Ishikawa (cell line): ENCODE data around the gene HEATR1.

Source experiments
- CEBPB ChIP-seq: IDR thresholded peaks from 2 replicates; pipeline ENCODE4 v1.6.1; 2012
- CREB1 ChIP-seq: IDR thresholded peaks from 2 replicates; pipeline ENCODE4 v1.6.1; 2012; ENCODE audit warnings: low read depth
- EGR1 ChIP-seq: IDR thresholded peaks from 2 replicates; pipeline ENCODE4 v1.6.1; 2012
- EP300 ChIP-seq: IDR thresholded peaks from 2 replicates; pipeline ENCODE4 v1.6.1; 2012; ENCODE audit warnings: borderline replicate concordance
- FOXM1 ChIP-seq: IDR thresholded peaks from 2 replicates; pipeline ENCODE4 v1.6.1; 2012; ENCODE audit warnings: low read depth, borderline replicate concordance
- MAX ChIP-seq: IDR thresholded peaks from 2 replicates; pipeline ENCODE4 v1.6.1; 2012
- NFIC ChIP-seq: IDR thresholded peaks from 2 replicates; pipeline ENCODE4 v1.6.1; 2012
- RAD21 ChIP-seq: IDR thresholded peaks from 2 replicates; pipeline ENCODE4 v1.6.1; 2012; ENCODE audit warnings: low read depth
- REST ChIP-seq: IDR thresholded peaks from 2 replicates; pipeline ENCODE4 v1.6.1; 2012; ENCODE audit warnings: low read depth, mild to moderate bottlenecking
- TAF1 ChIP-seq: IDR thresholded peaks from 2 replicates; pipeline ENCODE4 v1.6.1; 2012; ENCODE audit warnings: low read depth, mild to moderate bottlenecking
- TCF12 ChIP-seq: IDR thresholded peaks from 2 replicates; pipeline ENCODE4 v1.6.1; 2012; ENCODE audit warnings: low read depth
- USF1 ChIP-seq: IDR thresholded peaks from 2 replicates; pipeline ENCODE4 v1.6.1; 2012
- YY1 ChIP-seq: IDR thresholded peaks from 2 replicates; pipeline ENCODE4 v1.6.1; 2012; ENCODE audit warnings: low read depth
- ZBTB7A ChIP-seq: IDR thresholded peaks from 2 replicates; pipeline ENCODE4 v1.6.1; 2012; ENCODE audit warnings: low read depth

- no peak for TF ChIP-seq MAX
- no peak for TF ChIP-seq RAD21
- no peak for TF ChIP-seq FOXM1
- no peak for TF ChIP-seq REST
- TF ChIP-seq TAF1, result no peak
- no peak for TF ChIP-seq USF1
- no peak for TF ChIP-seq YY1
- no peak for TF ChIP-seq CREB1
- TF ChIP-seq ZBTB7A, result no peak
- no peak for TF ChIP-seq CEBPB
- TF ChIP-seq EP300, result no peak
- TF ChIP-seq EGR1, result no peak
- no peak for TF ChIP-seq NFIC
- TF ChIP-seq TCF12, result no peak
Measured at GRCh38 chr1:236589531-236589930, 14.8 kb downstream of the HEATR1 start.
